Liver (tissue), 9 donors: ENCODE data around the gene NDRG4. TPM values are rescaled to one million over a fixed set of nuclear protein-coding genes. Genes with fewer than 3 reads are reported as not detected.

ENCODE experiments used
- DNase-seq: peaks from one replicate; pipeline ENCODE4 v3.0.0-alpha.2; 2017; ENCODE audit warnings: low spot score
- H3K27ac ChIP-seq, 2 donors: one replicate each; pipeline ENCODE4 v1.7.0; 2013; ENCODE audit warnings: inconsistent platforms in 2 of 2, low read length in 2 of 2, control low read depth in 1 of 2, low read depth in 1 of 2, mild to moderate bottlenecking in 1 of 2
- H3K27me3 ChIP-seq, 4 donors: one replicate each; pipeline versions ENCODE4 v1.6.1 to v1.7.0; 2013; ENCODE audit warnings: low read length in 3 of 4, inconsistent platforms in 1 of 4, mild to moderate bottlenecking in 1 of 4, moderate library complexity in 1 of 4; ENCODE audit not compliant: control insufficient read depth in 4 of 4, insufficient read depth in 4 of 4
- H3K36me3 ChIP-seq, 4 donors: one replicate each; pipeline versions ENCODE4 v1.6.1 to v1.7.0; 2013; ENCODE audit warnings: low read length in 3 of 4, mild to moderate bottlenecking in 3 of 4, low read depth in 1 of 4, moderate library complexity in 1 of 4; ENCODE audit not compliant: control insufficient read depth in 4 of 4, insufficient read depth in 3 of 4
- H3K4me1 ChIP-seq, 4 donors: one replicate each; pipeline versions ENCODE4 v1.6.1 to v1.7.0; 2013; ENCODE audit warnings: low read length in 3 of 4, mild to moderate bottlenecking in 3 of 4, moderate library complexity in 1 of 4; ENCODE audit not compliant: control insufficient read depth in 4 of 4, insufficient read depth in 4 of 4
- H3K4me3 ChIP-seq, 3 donors: one replicate each; pipeline versions ENCODE4 v1.6.1 to v1.7.0; 2013; ENCODE audit warnings: low read length in 3 of 3, control low read depth in 1 of 3, low read depth in 1 of 3, mild to moderate bottlenecking in 1 of 3
- H3K9ac ChIP-seq, 2 donors: one replicate each; pipeline ENCODE4 v1.7.0; 2013; ENCODE audit warnings: low read length in 2 of 2, mild to moderate bottlenecking in 2 of 2, moderate library complexity in 2 of 2, control low read depth in 1 of 2, low read depth in 1 of 2
- H3K9me3 ChIP-seq, 4 donors: one replicate each; pipeline versions ENCODE4 v1.6.1 to v1.7.0; 2013; ENCODE audit warnings: low read length in 3 of 4; ENCODE audit not compliant: control insufficient read depth in 4 of 4
- ATF3 ChIP-seq: IDR thresholded peaks from 2 replicates; pipeline ENCODE4 v1.6.1; 2016; ENCODE audit warnings: antibody characterized with exemption
- CTCF ChIP-seq: fragments of 150-350 bp; IDR thresholded peaks from 2 replicates; pipeline ENCODE4 v1.5.1; 2017; ENCODE audit warnings: improper control_type of control experiment, low read depth, low read length; ENCODE audit not compliant: missing input control
- FOXA1 ChIP-seq: IDR thresholded peaks from 2 replicates; pipeline ENCODE4 v1.6.1; 2016; ENCODE audit warnings: antibody characterized with exemption
- FOXA2 ChIP-seq: IDR thresholded peaks from 2 replicates; pipeline ENCODE4 v1.6.1; 2016; ENCODE audit warnings: antibody characterized with exemption
- GABPA ChIP-seq, 2 donors: IDR thresholded peaks in 1 of 2; conservative IDR thresholded peaks in 1 of 2; 2 replicates each; pipeline ENCODE4 v1.6.1; 2016; ENCODE audit warnings: antibody characterized with exemption in 2 of 2, mild to moderate bottlenecking in 1 of 2, moderate library complexity in 1 of 2
- HNF4A ChIP-seq, 2 donors: conservative IDR thresholded peaks; 2 replicates each; pipeline ENCODE4 v1.6.1; 2016; ENCODE audit warnings: antibody characterized with exemption in 2 of 2, mild to moderate bottlenecking in 2 of 2
- HNF4G ChIP-seq: IDR thresholded peaks from 2 replicates; pipeline ENCODE4 v1.6.1; 2016; ENCODE audit warnings: antibody characterized with exemption
- JUND ChIP-seq, 2 donors: IDR thresholded peaks; 2 replicates each; pipeline ENCODE4 v1.6.1; 2016; ENCODE audit warnings: antibody characterized with exemption in 2 of 2
- MAX ChIP-seq: IDR thresholded peaks from 2 replicates; pipeline ENCODE4 v1.6.1; 2016; ENCODE audit warnings: antibody characterized with exemption
- RAD21 ChIP-seq, 2 donors: IDR thresholded peaks; 2 replicates each; pipeline ENCODE4 v1.6.1; 2016; ENCODE audit warnings: antibody characterized with exemption in 2 of 2, mild to moderate bottlenecking in 2 of 2
- REST ChIP-seq: IDR thresholded peaks from 2 replicates; pipeline ENCODE4 v1.6.1; 2016; ENCODE audit warnings: antibody characterized with exemption, mild to moderate bottlenecking
- RXRA ChIP-seq, 2 donors: IDR thresholded peaks; 2 replicates each; pipeline ENCODE4 v1.6.1; 2017 to 2018; ENCODE audit warnings: antibody characterized with exemption in 2 of 2, mild to moderate bottlenecking in 1 of 2
- SP1 ChIP-seq: IDR thresholded peaks from 2 replicates; pipeline ENCODE4 v1.6.1; 2018; ENCODE audit warnings: antibody characterized with exemption, mild to moderate bottlenecking
- TAF1 ChIP-seq: conservative IDR thresholded peaks from 2 replicates; pipeline ENCODE4 v1.6.1; 2016; ENCODE audit warnings: antibody characterized with exemption, mild to moderate bottlenecking
- YY1 ChIP-seq: IDR thresholded peaks from 2 replicates; pipeline ENCODE4 v1.6.1; 2016; ENCODE audit warnings: antibody characterized with exemption, mild to moderate bottlenecking
- ZBTB33 ChIP-seq: IDR thresholded peaks from 2 replicates; pipeline ENCODE4 v1.6.1; 2016; ENCODE audit warnings: antibody characterized with exemption
- WGBS: extraction: QIAGEN DNeasy Blood & Tissue Kit; methylation state at CpG from one replicate; pipeline ENCODE4 v1.1.7; 2013; 5-methylcytosine and 5-hydroxymethylcytosine counted together
- polyA plus RNA-seq, 2 donors: library from polyadenylated mRNA; stranded (reverse) in 1 of 2; unstranded in 1 of 2; fragments of 200-250 nt in 1 of 2; fragments of >200 nt in 1 of 2; fragmentation: Nextera tagmentation in 1 of 2; extraction: Ambion mirVana in 1 of 2; gene quantifications; one replicate each; pipeline versions ENCODE4 v1.2.1 to v1.2.3, GENCODE V29; 2013 to 2015
- total RNA-seq, 2 donors: library from RNA; depleted of rRNA; stranded (reverse); fragments of >200 nt; gene quantifications; one replicate each; pipeline ENCODE4 v1.2.3, GENCODE V29; 2014
- donor health status: healthy.
- donor health status: healthy.
- donor health status: healthy.
- donor health status: healthy.
- donor health status: healthy.

The NDRG4 gene
- total and polyA plus RNA-seq, 4 donors, result 0.40 to 1.1 (median 0.86) TPM

- Histone ChIP-seq H3K9ac (no peak overlapping the region), H3K4me1 (peaks cover 0 to 7% (median 6%) of the 10 kb centered on the region in 4 donors), H3K27ac (no peak overlapping the region), H3K4me3 (no peak overlapping the region), H3K9me3 (no peaks in the 10 kb centered on the region), H3K36me3 (no peaks in the 10 kb centered on the region), H3K27me3 (peaks cover 0 to 6% (median 1%) of the 10 kb centered on the region in 4 donors)
- WGBS, result 78% methylated on average over 9 of the region's 9 CpGs
- no peak for DNase-seq
- TF ChIP-seq FOXA2 (no peak), HNF4A (conservative IDR thresholded peaks at IDR 0.05) (no peak), ATF3 (no peak), CTCF (no peak), TAF1 (no peak), RXRA (IDR thresholded peaks at IDR 0.05) (no peak), SP1 (no peak), JUND (IDR thresholded peaks at IDR 0.05) (no peak), GABPA (IDR thresholded peaks at IDR 0.05 in 1 of 2, conservative IDR thresholded peaks at IDR 0.05 in 1 of 2) (no peak), MAX (no peak), REST (no peak), FOXA1 (no peak), HNF4G (no peak), RAD21 (IDR thresholded peaks at IDR 0.05) (no peak)
These were observed 1.4 kb upstream of the NDRG4 start for GRCh38 chr16:58498341-58499091.

GRCh38 chr16:58499092-58499511 lies 841 bp upstream of the NDRG4 start:
- H3K9me3 ChIP-seq, result no peaks in the 10 kb centered on the region
- TF ChIP-seq SP1, result no peak
- TF ChIP-seq RAD21 (IDR thresholded peaks at IDR 0.05), result no peak
- TF ChIP-seq GABPA (IDR thresholded peaks at IDR 0.05 in 1 of 2, conservative IDR thresholded peaks at IDR 0.05 in 1 of 2), result no peak
- no peak for TF ChIP-seq FOXA1
- no peak for TF ChIP-seq JUND (IDR thresholded peaks at IDR 0.05)
- no peak for TF ChIP-seq CTCF
- no peak for TF ChIP-seq TAF1
- no peak for TF ChIP-seq YY1
- TF ChIP-seq REST, result no peak
- no peak for TF ChIP-seq ZBTB33
- TF ChIP-seq HNF4A (conservative IDR thresholded peaks at IDR 0.05), result no peak

More at GRCh38 chr16:58499092-58499511, 841 bp upstream of the NDRG4 start:
- 89% methylated on average over 10 of the region's 10 CpGs for WGBS
- no peaks in the 10 kb centered on the region for H3K36me3 ChIP-seq
- DNase-seq, result no peak
- H3K27ac ChIP-seq, result no peak overlapping the region
- peaks cover 0 to 7% (median 6%) of the 10 kb centered on the region in 4 donors for H3K4me1 ChIP-seq
- no peak overlapping the region for H3K4me3 ChIP-seq
- H3K9ac ChIP-seq, result no peak overlapping the region
- peaks cover 0 to 6% (median 1%) of the 10 kb centered on the region in 4 donors for H3K27me3 ChIP-seq
